Loucy (cell line): Measurements from ENCODE around the gene IPO4.

Source experiments
- H2AFZ ChIP-seq: fragments of 200-600 bp; sonication (generic); 2 replicates; pipeline ENCODE4 v1.6.0; 2016; ENCODE audit warnings: antibody characterized with exemption, mild to moderate bottlenecking, low read length, moderate library complexity
- H3F3A ChIP-seq: fragments of 200-600 bp; 2 replicates; pipeline ENCODE4 v1.6.0; 2016; ENCODE audit warnings: antibody characterized with exemption, low read depth, mild to moderate bottlenecking
- H3K27me3 ChIP-seq: fragments of 200-600 bp; sonication (generic); 2 replicates; pipeline ENCODE4 v1.6.1; 2014; ENCODE audit warnings: low read length, mild to moderate bottlenecking; ENCODE audit not compliant: insufficient read depth, poor library complexity, severe bottlenecking
- H3K36me3 ChIP-seq: fragments of 200-600 bp; sonication (generic); 2 replicates; pipeline ENCODE4 v1.6.1; 2016; ENCODE audit warnings: low read length; ENCODE audit not compliant: insufficient read depth
- H3K4me1 ChIP-seq: fragments of 200-600 bp; sonication (generic); 2 replicates; pipeline ENCODE4 v1.5.1; 2014; ENCODE audit warnings: low read length, mild to moderate bottlenecking; ENCODE audit not compliant: insufficient read depth, poor library complexity, severe bottlenecking
- H3K4me2 ChIP-seq: fragments of 200-600 bp; sonication (generic); 2 replicates; pipeline ENCODE4 v1.6.0; 2014; ENCODE audit warnings: antibody characterized with exemption, low read length, low read depth, mild to moderate bottlenecking; ENCODE audit not compliant: poor library complexity, severe bottlenecking
- H3K4me3 ChIP-seq: fragments of 200-600 bp; sonication (generic); 2 replicates; pipeline ENCODE4 v1.5.1; 2014; ENCODE audit warnings: low read length, mild to moderate bottlenecking, mixed read lengths; ENCODE audit not compliant: poor library complexity, severe bottlenecking
- H3K79me2 ChIP-seq: fragments of 200-600 bp; sonication (generic); 2 replicates; pipeline ENCODE4 v1.6.1; 2014; ENCODE audit warnings: low read length; ENCODE audit not compliant: insufficient read depth
- H3K9ac ChIP-seq: fragments of 200-600 bp; sonication (generic); 2 replicates; pipeline ENCODE4 v1.6.0; 2014; ENCODE audit warnings: mild to moderate bottlenecking, low read depth, low read length, moderate library complexity; ENCODE audit not compliant: poor library complexity, severe bottlenecking
- H3K9me2 ChIP-seq: fragments of 200-600 bp; sonication (generic); replicated peaks from 2 replicates; pipeline ENCODE4 v1.6.1; 2016; ENCODE audit warnings: low read depth, low read length, mixed read lengths
- H3K9me3 ChIP-seq: fragments of 200-600 bp; sonication (generic); 2 replicates; pipeline ENCODE4 v1.6.1; 2014; ENCODE audit warnings: mild to moderate bottlenecking, antibody characterized with exemption, low read length, low read depth; ENCODE audit not compliant: insufficient read depth
- H4K20me1 ChIP-seq: fragments of 200-600 bp; sonication (generic); 2 replicates; pipeline ENCODE4 v1.6.0; 2014; ENCODE audit warnings: antibody characterized with exemption, low read length, mild to moderate bottlenecking; ENCODE audit not compliant: insufficient read depth, poor library complexity, severe bottlenecking
- CTCF ChIP-seq: fragments of 200-600 bp; sonication (generic); conservative IDR thresholded peaks from 2 replicates; pipeline ENCODE4 v1.5.1; 2014; ENCODE audit warnings: mild to moderate bottlenecking, antibody characterized with exemption, low read length
- EZH2phosphoT487 ChIP-seq: fragments of 200-600 bp; IDR thresholded peaks from 2 replicates; pipeline ENCODE4 v1.6.1; 2018; ENCODE audit warnings: antibody characterized with exemption, mild to moderate bottlenecking, moderate library complexity, borderline replicate concordance

Gene IPO4

DNA sequence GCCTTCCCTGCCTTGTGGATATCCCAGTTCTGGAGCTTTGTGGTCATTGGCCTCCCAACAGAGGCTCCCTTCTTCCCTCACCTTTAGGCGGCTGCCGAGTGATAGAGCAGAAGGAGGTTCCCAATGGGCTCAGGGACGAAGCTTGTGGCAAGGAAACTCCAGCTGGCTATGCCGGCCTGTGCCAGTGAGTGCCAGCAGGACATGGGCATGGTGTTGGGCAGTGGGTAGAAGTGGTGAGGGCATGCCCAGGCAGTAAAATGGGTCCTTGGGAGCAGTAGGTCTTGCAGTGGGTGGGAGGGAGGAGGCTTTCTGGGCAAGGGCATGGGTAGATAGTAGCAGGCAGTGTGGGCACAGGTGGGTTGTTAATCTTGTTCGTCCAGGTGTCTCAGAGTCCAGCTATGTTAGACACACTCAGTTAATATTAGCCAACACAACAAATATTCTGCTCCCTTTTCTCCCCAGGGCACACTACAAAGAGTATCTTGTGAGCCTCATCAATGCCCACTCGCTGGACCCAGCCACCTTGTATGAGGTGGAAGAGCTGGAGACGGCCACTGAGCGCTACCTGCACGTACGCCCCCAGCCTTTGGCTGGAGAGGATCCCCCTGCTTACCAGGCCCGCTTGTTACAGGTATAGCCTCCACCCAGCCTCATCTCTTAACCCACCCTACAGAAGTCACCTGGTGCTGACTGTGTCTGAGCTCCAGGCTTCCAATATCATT is 28.7 kb downstream of the IPO4 start:
- peaks cover 33% of the 10 kb centered on the region; the same call in 1 of the 2 replicates for H3K36me3 ChIP-seq
- TF ChIP-seq CTCF (no peak), EZH2phosphoT487 (no peak)

DNA sequence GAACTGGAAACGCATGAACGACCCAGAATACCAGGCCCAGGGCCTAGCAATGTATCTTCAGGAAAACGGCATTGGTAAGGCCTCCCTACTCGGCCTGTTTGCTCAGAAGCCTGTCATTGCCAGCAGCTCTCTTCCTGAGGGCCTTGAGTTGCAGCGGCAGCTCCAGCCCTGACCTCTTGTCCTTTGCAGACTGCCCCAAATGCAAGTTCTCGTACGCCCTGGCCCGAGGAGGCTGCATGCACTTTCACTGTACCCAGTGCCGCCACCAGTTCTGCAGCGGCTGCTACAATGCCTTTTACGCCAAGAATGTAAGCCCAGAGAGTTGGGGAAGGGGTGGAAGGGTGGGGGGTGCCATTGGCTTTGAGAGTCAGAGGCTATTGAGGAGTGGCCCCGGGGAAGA is 31.3 kb downstream of the IPO4 start:
- H2AFZ ChIP-seq: no peak overlapping the region
- no peaks in the 10 kb centered on the region; the same call in 1 of the 2 replicates for H3F3A ChIP-seq
- peaks cover 13% of the 10 kb centered on the region for H3K4me1 ChIP-seq
- no peak overlapping the region for H3K4me3 ChIP-seq
- H3K27me3 ChIP-seq: no peaks in the 10 kb centered on the region
- H3K9me3 ChIP-seq: no peaks in the 10 kb centered on the region
- no peak for TF ChIP-seq EZH2phosphoT487
- no peak for TF ChIP-seq CTCF
- H3K9me2 ChIP-seq: no peaks in the 10 kb centered on the region
- H3K4me2 ChIP-seq: no peak overlapping the region
- peaks cover 39% of the 10 kb centered on the region; the same call in 1 of the 2 replicates for H3K36me3 ChIP-seq
- H3K79me2 ChIP-seq: peaks cover 7% of the 10 kb centered on the region; the same call in 1 of the 2 replicates
- H4K20me1 ChIP-seq: no peaks in the 10 kb centered on the region
- no peak overlapping the region for H3K9ac ChIP-seq

More for the DNA sequence above, 28.7 kb downstream of the IPO4 start:
- Histone ChIP-seq H3K9ac (no peak overlapping the region), H3K9me3 (no peaks in the 10 kb centered on the region), H3K27me3 (no peaks in the 10 kb centered on the region), H4K20me1 (no peaks in the 10 kb centered on the region), H3K4me1 (peaks cover 13% of the 10 kb centered on the region), H3K79me2 (peaks cover 9% of the 10 kb centered on the region; the same call in 1 of the 2 replicates), H3K9me2 (no peaks in the 10 kb centered on the region), H3K4me2 (no peak overlapping the region), H3K4me3 (no peak overlapping the region), H2AFZ (no peak overlapping the region), H3F3A (no peaks in the 10 kb centered on the region; the same call in 1 of the 2 replicates)

- no peak overlapping the region for H3K4me3 ChIP-seq
- peaks cover 42% of the 10 kb centered on the region; the same call in 1 of the 2 replicates for H3K36me3 ChIP-seq
- TF ChIP-seq EZH2phosphoT487: no peak
- no peak for TF ChIP-seq CTCF
Measured at GRCh38 chr14:24156840-24157239, 31.8 kb downstream of the IPO4 start.

More at GRCh38 chr14:24156840-24157239, 31.8 kb downstream of the IPO4 start:
- H3K4me1 ChIP-seq: peaks cover 8% of the 10 kb centered on the region
- peaks cover 2% of the 10 kb centered on the region; the same call in 1 of the 2 replicates for H3K79me2 ChIP-seq
- H3K27me3 ChIP-seq: no peaks in the 10 kb centered on the region
- H4K20me1 ChIP-seq: no peaks in the 10 kb centered on the region
- no peaks in the 10 kb centered on the region for H3K9me2 ChIP-seq
- H3F3A ChIP-seq: no peaks in the 10 kb centered on the region; the same call in 1 of the 2 replicates
- no peaks in the 10 kb centered on the region for H3K9me3 ChIP-seq
- H2AFZ ChIP-seq: no peak overlapping the region
- H3K9ac ChIP-seq: no peak overlapping the region
- no peak overlapping the region for H3K4me2 ChIP-seq
